Activated CD8-positive, alpha-beta memory T cell treated with anti-CD3 and anti-CD28 coated beads, Interleukin-2, amount 50 U/mL, for 1 hour (primary cell): Measurements from ENCODE around the gene TPRG1.

Experiments used
- DNase-seq: peaks from one replicate; pipeline ENCODE4 v3.0.0-alpha.2; 2020; ENCODE audit errors: extremely low read depth

The TPRG1 gene

DNA sequence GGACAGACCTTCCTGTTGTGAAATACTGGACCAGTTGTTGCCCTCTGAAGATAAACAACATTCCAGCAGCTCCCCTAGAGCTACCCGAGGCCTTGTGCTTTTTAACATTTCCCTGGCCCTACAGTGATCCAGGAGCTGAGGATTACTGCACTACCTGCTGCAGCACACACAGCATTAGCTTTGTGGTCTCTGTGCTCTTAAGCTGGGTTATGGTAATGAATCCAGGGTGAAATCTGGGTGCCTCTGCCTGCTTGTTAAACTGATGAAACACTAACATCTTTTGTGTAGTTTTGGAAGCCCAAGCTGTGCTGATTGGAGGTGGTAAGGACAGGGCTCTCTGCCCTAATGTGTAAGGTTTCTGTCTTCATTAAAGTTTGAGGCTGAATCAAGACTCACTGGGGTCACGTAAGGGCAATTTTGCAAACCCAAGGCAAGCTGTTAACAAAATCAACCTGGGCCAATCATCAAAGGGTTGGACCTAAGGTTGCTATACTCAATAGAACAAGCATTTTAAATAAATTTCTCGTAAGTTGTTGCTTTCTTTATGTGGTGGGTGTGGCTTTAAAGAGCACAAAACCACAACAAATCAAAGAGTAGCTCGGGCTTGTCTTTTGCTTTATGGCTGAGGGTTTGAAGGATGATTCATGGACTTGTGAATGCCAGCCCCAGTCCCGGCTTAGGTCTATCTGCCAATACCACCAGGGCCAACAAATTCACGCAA is 183.9 kb downstream of the TPRG1 start:
- no peak for DNase-seq

- DNase-seq, result no peak
These were observed 188.5 kb downstream of the TPRG1 start for GRCh38 chr3:189360291-189360690.

DNA sequence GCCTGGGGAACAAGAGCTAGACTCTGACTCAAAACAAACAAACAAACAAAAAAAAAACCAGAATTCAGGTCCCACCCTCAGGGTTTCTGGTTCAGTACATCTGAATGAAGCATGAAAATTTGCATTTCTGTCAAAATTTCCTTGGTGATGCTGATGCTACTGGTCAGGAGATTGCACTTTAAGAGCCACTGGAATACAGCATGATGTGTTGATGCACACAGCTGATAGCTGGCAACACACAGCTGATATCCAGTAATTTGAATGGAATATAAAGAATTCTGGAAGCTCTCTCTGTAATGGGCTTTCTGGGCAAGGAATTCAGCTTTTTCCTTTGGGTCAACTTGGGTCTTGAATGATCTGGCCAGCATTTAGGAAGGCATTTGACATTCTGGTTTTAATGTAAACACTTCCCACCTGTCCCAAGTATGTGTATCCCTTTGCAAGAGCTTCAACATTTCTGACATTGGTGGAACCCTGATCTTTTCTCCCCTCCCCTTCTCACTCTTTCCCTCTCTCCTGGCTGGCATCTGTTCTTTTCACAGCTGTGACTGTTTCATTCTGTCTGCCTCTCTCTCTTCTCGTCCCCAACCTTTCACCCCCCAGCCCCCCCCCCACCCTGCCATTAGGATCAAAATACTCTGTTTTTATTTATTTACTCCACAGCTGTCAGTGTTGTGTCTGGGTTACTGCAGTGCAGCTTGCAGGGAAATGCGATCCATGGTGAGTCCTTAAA is 189.5 kb downstream of the TPRG1 start:
- no peak for DNase-seq

DNA sequence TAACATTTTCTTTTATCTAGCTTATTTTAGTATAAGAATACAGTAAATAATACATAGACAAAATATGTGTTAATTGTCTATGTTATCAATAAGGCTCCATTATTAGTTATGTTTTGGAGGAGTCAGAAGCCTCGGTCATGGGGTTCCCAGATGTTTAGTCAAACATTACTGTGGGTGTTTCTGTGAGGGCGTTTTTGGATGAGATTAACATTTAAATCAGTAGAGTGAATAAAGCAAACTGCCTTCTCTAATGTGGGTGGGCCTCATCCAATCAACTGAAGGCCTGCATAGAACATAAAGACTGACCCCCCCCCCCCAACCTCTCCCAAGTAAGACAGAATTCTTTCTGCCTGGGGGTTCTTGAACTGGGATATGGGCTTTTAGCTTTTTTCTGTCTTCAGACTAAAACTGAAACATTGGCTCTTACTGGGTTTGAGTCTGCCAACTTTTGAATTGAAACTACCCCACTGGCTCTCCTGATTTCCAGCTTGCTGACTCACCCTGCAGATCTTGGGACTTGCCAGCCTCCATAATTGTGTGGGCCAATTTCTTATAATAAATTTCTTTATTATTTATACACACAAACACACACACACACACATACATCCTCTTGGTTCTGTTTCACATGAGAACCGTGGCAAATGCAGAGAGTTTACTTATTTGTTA is 192.0 kb downstream of the TPRG1 start:
- no peak for DNase-seq

GRCh38 chr3:189365609-189366564 is 194.1 kb downstream of the TPRG1 start:
- no peak for DNase-seq

- no peak for DNase-seq
These were observed 196.6 kb downstream of the TPRG1 start for GRCh38 chr3:189368384-189368783.

- no peak for DNase-seq
These were observed 197.9 kb downstream of the TPRG1 start for GRCh38 chr3:189369636-189370035.

GRCh38 chr3:189372243-189372642 is 200.5 kb downstream of the TPRG1 start:
- no peak for DNase-seq
